GM23248 (cell line): ENCODE measurements around the gene SPAG4. TPM values are rescaled to one million over a fixed set of nuclear protein-coding genes. Genes with fewer than 3 reads are reported as not detected.

Source experiments
- DNase-seq: peaks from one replicate; pipeline ENCODE4 v3.0.0-alpha.2; 2015
- H2AFZ ChIP-seq: fragments of 200-600 bp; sonication (generic); 2 replicates; pipeline ENCODE4 v1.6.1; 2016; ENCODE audit warnings: antibody characterized with exemption
- H3F3A ChIP-seq: fragments of 200-600 bp; sonication (generic); 2 replicates; pipeline ENCODE4 v1.6.1; 2016; ENCODE audit warnings: mild to moderate bottlenecking, antibody characterized with exemption, mixed run types; ENCODE audit not compliant: insufficient read depth
- H3K27ac ChIP-seq: fragments of 200-600 bp; sonication (generic); 2 replicates; pipeline ENCODE4 v1.5.1; 2016; ENCODE audit warnings: mild to moderate bottlenecking
- H3K27me3 ChIP-seq: fragments of 200-600 bp; sonication (generic); replicated peaks from 2 replicates; pipeline ENCODE4 v1.6.1; 2016; ENCODE audit warnings: mild to moderate bottlenecking; ENCODE audit not compliant: insufficient read depth
- H3K36me3 ChIP-seq: fragments of 200-600 bp; sonication (generic); 2 replicates; pipeline ENCODE4 v1.6.1; 2016; ENCODE audit warnings: low read depth, mild to moderate bottlenecking
- H3K4me1 ChIP-seq: fragments of 200-600 bp; sonication (generic); 2 replicates; pipeline ENCODE4 v1.6.1; 2016; ENCODE audit warnings: mild to moderate bottlenecking; ENCODE audit not compliant: insufficient read depth
- H3K4me2 ChIP-seq: fragments of 200-600 bp; sonication (generic); one replicate; pipeline ENCODE4 v1.6.1; 2016; ENCODE audit warnings: mild to moderate bottlenecking; ENCODE audit not compliant: unreplicated experiment
- H3K4me3 ChIP-seq: fragments of 200-600 bp; sonication (generic); 2 replicates; pipeline ENCODE4 v1.5.1; 2016; ENCODE audit warnings: mild to moderate bottlenecking
- H3K79me2 ChIP-seq: fragments of 200-600 bp; sonication (generic); 2 replicates; pipeline ENCODE4 v1.6.1; 2016; ENCODE audit warnings: mild to moderate bottlenecking; ENCODE audit not compliant: insufficient read depth
- H3K9ac ChIP-seq: fragments of 200-600 bp; sonication (generic); 2 replicates; pipeline ENCODE4 v1.6.1; 2016; ENCODE audit warnings: mild to moderate bottlenecking
- H3K9me2 ChIP-seq: fragments of 200-600 bp; sonication (generic); 2 replicates; pipeline ENCODE4 v1.6.1; 2016; ENCODE audit warnings: mixed run types, mild to moderate bottlenecking, moderate library complexity; ENCODE audit not compliant: insufficient read depth
- H3K9me3 ChIP-seq: fragments of 200-600 bp; sonication (generic); one replicate; pipeline ENCODE4 v1.6.1; 2017; ENCODE audit warnings: low read depth
- H4K20me1 ChIP-seq: fragments of 200-600 bp; sonication (generic); 2 replicates; pipeline ENCODE4 v1.6.0; 2016; ENCODE audit not compliant: insufficient read depth
- EZH2 ChIP-seq: fragments of 200-600 bp; sonication (generic); IDR thresholded peaks from 2 replicates; pipeline ENCODE4 v1.6.1; 2018; ENCODE audit warnings: antibody characterized with exemption, mild to moderate bottlenecking; ENCODE audit not compliant: insufficient read depth, poor library complexity, severe bottlenecking
- EZH2phosphoT487 ChIP-seq: fragments of 200-600 bp; sonication (generic); IDR thresholded peaks from 2 replicates; pipeline ENCODE4 v1.6.1; 2018; ENCODE audit warnings: antibody characterized with exemption, moderate library complexity, mild to moderate bottlenecking, low read depth; ENCODE audit not compliant: insufficient read depth
- WGBS, 2 experiments: methylation state at CpG; one replicate each; pipeline ENCODE4 v1.1.6; 2015 to 2017; ENCODE audit warnings: low lambda C conversion rate in 2 of 2, low coverage in 1 of 2; ENCODE audit errors: missing lambda C conversion rate in 2 of 2; 5-methylcytosine and 5-hydroxymethylcytosine counted together
- in situ Hi-C: fragments of 300-500 bp; cut with MboI; formaldehyde crosslinking; loops from 2 replicates; pipeline ENCODE4 v1.15.0; 2020
- polyA plus RNA-seq: library from polyadenylated mRNA; unstranded; fragments of >200 nt; fragmentation: Nextera tagmentation; extraction: Ambion mirVana; gene quantifications from 2 replicates; pipeline ENCODE4 v1.2.1, GENCODE V29; 2016
- total RNA-seq: library from RNA; depleted of rRNA; stranded (reverse); fragments of >200 nt; shearing (Covaris generic); gene quantifications from 2 replicates; pipeline ENCODE4 v1.2.3, GENCODE V29; 2014

Gene SPAG4
- total and polyA plus RNA-seq, 2 experiments from 2014 or later: 14.2 to 17.3 TPM

DNA sequence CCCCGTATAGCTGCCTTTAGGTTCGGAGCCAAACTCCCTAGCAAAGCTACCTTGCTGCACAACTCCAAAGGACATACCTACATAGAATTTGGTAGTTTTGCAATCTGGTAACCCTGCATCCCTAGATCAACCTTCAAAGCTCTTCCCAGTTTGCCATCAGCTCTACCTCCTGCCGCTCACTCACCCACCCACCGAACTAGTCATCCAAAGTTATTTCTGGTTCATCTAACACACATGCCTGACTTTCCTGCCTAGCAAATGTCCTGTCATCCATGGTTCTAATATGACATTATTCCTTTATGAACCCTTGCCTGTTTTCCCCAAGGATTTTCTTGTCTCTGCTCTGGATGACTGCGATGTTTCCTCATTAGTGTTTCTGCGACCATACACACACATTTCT lies 21.6 kb downstream of the SPAG4 start:
- H3K27me3 ChIP-seq: no peaks in the 10 kb centered on the region
- no peak overlapping the region for H3K27ac ChIP-seq
- no peaks in the 10 kb centered on the region for H3K4me1 ChIP-seq
- 0 out of 2 replicates have a peak, but pooled peaks cover 8% of the 10 kb centered on the region for H3F3A ChIP-seq
- no peak overlapping the region for H3K4me2 ChIP-seq
- H3K4me3 ChIP-seq: no peak overlapping the region
- H3K9me2 ChIP-seq: no peaks in the 10 kb centered on the region
- DNase-seq: no peak
- no peak overlapping the region for H3K9ac ChIP-seq
- H4K20me1 ChIP-seq: 0 out of 2 replicates have a peak, but pooled peaks cover 7% of the 10 kb centered on the region
- no peaks in the 10 kb centered on the region for H3K9me3 ChIP-seq
- no peak overlapping the region for H2AFZ ChIP-seq
- in situ Hi-C loops: no loop called here
- WGBS, 2 experiments: 96% methylated on average over 6 of the region's 6 CpGs
- peaks cover 100% of the 10 kb centered on the region for H3K79me2 ChIP-seq
- TF ChIP-seq EZH2 (no peak), EZH2phosphoT487 (no peak)
- no peaks in the 10 kb centered on the region for H3K36me3 ChIP-seq

DNA sequence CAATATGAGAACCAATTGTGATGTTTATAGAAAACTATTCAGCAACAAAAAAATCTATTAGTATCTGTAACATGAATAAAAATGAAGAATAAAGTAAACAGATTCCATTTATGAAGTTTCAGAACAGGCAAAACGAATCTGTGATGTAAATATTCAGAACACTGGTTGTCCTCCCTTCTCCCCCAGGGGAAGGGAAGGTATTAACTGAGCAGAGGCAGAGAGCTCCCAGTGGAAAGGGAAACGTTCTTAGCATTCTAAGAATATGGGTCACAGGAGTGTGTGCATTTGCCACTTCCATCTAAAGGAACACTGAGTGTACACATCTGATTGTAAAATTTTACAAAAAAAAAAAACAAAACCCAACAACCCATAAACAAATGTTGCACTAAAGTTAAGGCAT lies 23.1 kb downstream of the SPAG4 start:
- Histone ChIP-seq H3K27ac (no peak overlapping the region), H2AFZ (no peak overlapping the region), H4K20me1 (peaks cover 13% of the 10 kb centered on the region; the same call in 1 of the 2 replicates), H3K4me2 (no peak overlapping the region), H3K4me1 (no peaks in the 10 kb centered on the region), H3F3A (0 out of 2 replicates have a peak, but pooled peaks cover 8% of the 10 kb centered on the region), H3K79me2 (peaks cover 100% of the 10 kb centered on the region), H3K9me3 (no peaks in the 10 kb centered on the region), H3K36me3 (no peaks in the 10 kb centered on the region), H3K27me3 (no peaks in the 10 kb centered on the region), H3K9me2 (no peaks in the 10 kb centered on the region), H3K4me3 (no peak overlapping the region), H3K9ac (no peak overlapping the region)
- 75 to 76% methylated on average over 2 of the region's 2 CpGs for WGBS, 2 experiments
- in situ Hi-C loops: no loop called here
- TF ChIP-seq EZH2 (no peak), EZH2phosphoT487 (no peak)
- DNase-seq: peak; percentile 25

DNA sequence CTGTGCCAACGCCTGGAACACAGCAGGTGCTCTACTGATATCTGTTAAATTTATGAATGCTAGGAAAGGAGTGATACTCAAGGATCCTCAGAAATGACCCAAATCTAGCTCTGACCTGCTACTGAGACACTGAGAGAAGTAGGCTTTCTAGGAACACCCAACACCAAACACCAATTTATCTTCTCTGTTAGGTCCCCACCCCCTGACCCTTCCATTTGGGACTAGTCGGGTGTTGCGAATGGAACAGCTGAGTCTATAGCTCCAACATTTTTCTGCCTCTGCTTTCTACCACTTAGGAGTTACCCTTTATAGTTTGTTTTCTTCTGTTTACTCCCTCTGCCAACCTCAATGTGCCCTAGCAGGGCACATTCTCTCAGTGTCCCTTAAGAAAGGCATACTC lies 25.1 kb downstream of the SPAG4 start:
- Histone ChIP-seq H3K36me3 (no peaks in the 10 kb centered on the region), H3K9me3 (no peaks in the 10 kb centered on the region), H3K4me1 (no peaks in the 10 kb centered on the region), H3K27ac (no peak overlapping the region), H4K20me1 (peaks cover 13% of the 10 kb centered on the region; the same call in 1 of the 2 replicates), H3K79me2 (peaks cover 100% of the 10 kb centered on the region), H3K4me2 (no peak overlapping the region), H3K27me3 (no peaks in the 10 kb centered on the region), H3K9me2 (no peaks in the 10 kb centered on the region), H3F3A (0 out of 2 replicates have a peak, but pooled peaks cover 8% of the 10 kb centered on the region), H3K4me3 (no peak overlapping the region), H3K9ac (no peak overlapping the region), H2AFZ (no peak overlapping the region)
- 86% methylated on average over 3 of the region's 3 CpGs for WGBS, 2 experiments
- no peak for TF ChIP-seq EZH2phosphoT487
- TF ChIP-seq EZH2: no peak
- DNase-seq: no peak
- in situ Hi-C loops: no loop called here

DNA sequence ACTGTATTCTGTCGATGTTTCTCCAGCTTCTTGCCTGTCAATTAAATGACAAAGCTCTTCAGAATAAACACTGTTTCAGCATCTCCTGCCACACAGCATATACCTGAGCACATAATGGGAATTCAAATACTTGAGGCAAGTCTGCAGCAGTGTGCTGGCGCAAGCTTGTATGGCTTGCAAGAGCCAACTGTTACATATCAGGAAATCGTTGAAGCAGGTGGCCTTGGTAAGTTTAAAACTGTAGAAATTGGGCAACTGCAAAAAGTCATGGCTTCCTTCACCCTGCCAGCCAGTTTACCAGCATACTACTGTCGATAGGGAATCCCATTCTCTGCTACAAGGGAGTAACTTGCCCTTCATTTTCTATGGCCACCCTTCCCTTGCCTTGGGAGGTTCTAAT lies 26.1 kb downstream of the SPAG4 start:
- no peak overlapping the region for H3K9ac ChIP-seq

More for the DNA sequence above, 26.1 kb downstream of the SPAG4 start:
- in situ Hi-C loops: no loop called here
- no peak overlapping the region for H3K27ac ChIP-seq
- no peak overlapping the region for H2AFZ ChIP-seq
- peaks cover 100% of the 10 kb centered on the region for H3K79me2 ChIP-seq
- H3K36me3 ChIP-seq: no peaks in the 10 kb centered on the region
- WGBS, 2 experiments: 96 to 100% methylated on average over 4 of the region's 4 CpGs
- peaks cover 13% of the 10 kb centered on the region; the same call in 1 of the 2 replicates for H4K20me1 ChIP-seq
- no peak for DNase-seq
- H3K4me2 ChIP-seq: no peak overlapping the region
- no peaks in the 10 kb centered on the region for H3K9me3 ChIP-seq
- no peaks in the 10 kb centered on the region for H3K4me1 ChIP-seq
- no peaks in the 10 kb centered on the region for H3K9me2 ChIP-seq
- no peaks in the 10 kb centered on the region for H3K27me3 ChIP-seq
- H3K4me3 ChIP-seq: no peak overlapping the region
- no peak for TF ChIP-seq EZH2
- 0 out of 2 replicates have a peak, but pooled peaks cover 8% of the 10 kb centered on the region for H3F3A ChIP-seq
